ENCODE data around the gene SSBP2. TPM values are rescaled to one million over a fixed set of nuclear protein-coding genes. Genes with fewer than 3 reads are reported as not detected.

Gene SSBP2
- total and polyA plus RNA-seq, 8 donors, result 0.87 to 86.2 (median 24.6) TPM

DNA sequence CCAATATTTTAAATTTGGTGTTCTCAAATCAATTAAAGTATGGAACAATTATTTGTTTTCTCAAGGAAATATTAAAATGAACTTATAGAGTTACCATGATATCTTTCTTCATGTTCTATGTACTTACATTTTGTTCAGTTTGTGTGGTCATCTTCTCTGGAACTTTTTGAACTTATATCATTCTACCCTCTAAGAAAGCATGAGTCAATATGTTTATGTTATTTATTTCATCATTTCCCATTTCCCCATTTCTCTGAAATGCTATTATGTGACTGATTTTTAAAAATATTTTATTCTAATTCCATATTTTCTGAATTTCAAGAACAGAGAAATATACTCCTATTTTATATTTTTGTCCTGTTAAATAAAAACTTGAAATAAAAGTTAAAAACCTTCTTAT, 233.4 kb downstream of the SSBP2 start:
- Histone ChIP-seq H3K27ac (no peak overlapping the region), H3K9me3 (no peaks in the 10 kb centered on the region), H3K27me3 (no peaks in the 10 kb centered on the region), H3K4me1 (no peaks in the 10 kb centered on the region), H3K36me3 (no peaks in the 10 kb centered on the region), H3K4me3 (no peak overlapping the region)
- intact Hi-C loops (cut with DNase I; ENCODE audit: low total_unique reads), result loop anchor here (10.0 kb wide), 1 partner anchor 347 kb away; no protein-coding TSS in a partner anchor
- TF ChIP-seq POLR2A (IDR thresholded peaks at IDR 0.05) (no peak), POLR2AphosphoS5 (IDR thresholded peaks at IDR 0.05) (no peak), EP300 (IDR thresholded peaks at IDR 0.05) (no peak)
- TF ChIP-seq, protein P1, sequence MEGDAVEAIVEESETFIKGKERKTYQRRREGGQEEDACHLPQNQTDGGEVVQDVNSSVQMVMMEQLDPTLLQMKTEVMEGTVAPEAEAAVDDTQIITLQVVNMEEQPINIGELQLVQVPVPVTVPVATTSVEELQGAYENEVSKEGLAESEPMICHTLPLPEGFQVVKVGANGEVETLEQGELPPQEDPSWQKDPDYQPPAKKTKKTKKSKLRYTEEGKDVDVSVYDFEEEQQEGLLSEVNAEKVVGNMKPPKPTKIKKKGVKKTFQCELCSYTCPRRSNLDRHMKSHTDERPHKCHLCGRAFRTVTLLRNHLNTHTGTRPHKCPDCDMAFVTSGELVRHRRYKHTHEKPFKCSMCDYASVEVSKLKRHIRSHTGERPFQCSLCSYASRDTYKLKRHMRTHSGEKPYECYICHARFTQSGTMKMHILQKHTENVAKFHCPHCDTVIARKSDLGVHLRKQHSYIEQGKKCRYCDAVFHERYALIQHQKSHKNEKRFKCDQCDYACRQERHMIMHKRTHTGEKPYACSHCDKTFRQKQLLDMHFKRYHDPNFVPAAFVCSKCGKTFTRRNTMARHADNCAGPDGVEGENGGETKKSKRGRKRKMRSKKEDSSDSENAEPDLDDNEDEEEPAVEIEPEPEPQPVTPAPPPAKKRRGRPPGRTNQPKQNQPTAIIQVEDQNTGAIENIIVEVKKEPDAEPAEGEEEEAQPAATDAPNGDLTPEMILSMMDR (IDR thresholded peaks at IDR 0.05), result no peak
- DNase-seq, result no peak

DNA sequence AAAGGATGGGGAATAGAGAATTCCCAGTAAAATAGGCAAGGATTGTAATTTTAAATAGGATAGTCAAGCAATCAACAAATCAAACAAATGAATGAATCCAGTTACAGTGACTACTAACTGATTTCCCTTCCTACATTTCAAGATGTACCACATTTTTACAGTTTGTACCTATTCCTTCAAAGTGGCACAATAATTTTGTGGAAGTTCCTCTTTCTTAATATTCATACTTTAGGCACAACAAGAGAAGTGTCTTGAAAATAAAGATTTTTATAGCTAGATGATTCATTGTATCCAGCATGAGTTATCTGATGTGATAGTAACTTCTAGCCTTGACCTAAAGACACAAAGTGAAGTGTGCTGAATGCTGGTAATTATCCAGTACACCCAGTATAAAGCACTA, 234.8 kb downstream of the SSBP2 start:
- Histone ChIP-seq H3K27ac (no peak overlapping the region), H3K27me3 (no peaks in the 10 kb centered on the region), H3K9me3 (no peaks in the 10 kb centered on the region), H3K4me1 (no peaks in the 10 kb centered on the region), H3K4me3 (no peak overlapping the region), H3K36me3 (no peaks in the 10 kb centered on the region)
- intact Hi-C loops (cut with DNase I; ENCODE audit: low total_unique reads), result loop anchor here (10.0 kb wide), 1 partner anchor 349 kb away; no protein-coding TSS in a partner anchor
- TF ChIP-seq POLR2AphosphoS5 (IDR thresholded peaks at IDR 0.05) (no peak), POLR2A (IDR thresholded peaks at IDR 0.05) (no peak), EP300 (IDR thresholded peaks at IDR 0.05) (no peak)
- TF ChIP-seq, protein P1 (IDR thresholded peaks at IDR 0.05), result no peak
- no peak for DNase-seq

DNA sequence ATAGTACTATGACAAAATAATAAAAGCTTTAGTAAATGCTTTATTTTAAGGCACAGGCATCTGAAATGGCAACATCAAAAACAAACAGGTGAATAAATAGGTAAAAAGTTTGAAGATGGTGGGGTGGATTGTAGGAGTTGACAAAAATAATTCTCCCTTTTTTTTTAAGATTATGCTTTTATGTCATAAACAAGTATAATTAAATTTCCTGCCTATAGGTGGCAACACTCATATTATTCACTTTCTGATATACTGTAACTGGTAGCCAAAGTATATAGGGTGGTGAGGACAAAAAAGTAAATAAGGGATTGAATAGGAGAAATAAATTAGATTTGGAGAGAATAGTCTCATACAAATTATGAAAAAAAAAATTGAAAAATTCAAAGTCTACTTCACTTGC, 236.9 kb downstream of the SSBP2 start:
- H3K4me3 ChIP-seq, result no peak overlapping the region
- H3K27ac ChIP-seq, result no peak overlapping the region
- H3K36me3 ChIP-seq, result no peaks in the 10 kb centered on the region
- TF ChIP-seq POLR2A (IDR thresholded peaks at IDR 0.05) (no peak), POLR2AphosphoS5 (IDR thresholded peaks at IDR 0.05) (no peak), EP300 (IDR thresholded peaks at IDR 0.05) (no peak)
- TF ChIP-seq, protein P1 (IDR thresholded peaks at IDR 0.05), result peak in 1 of 7 experiments; percentile 16
- DNase-seq, result no peak
- intact Hi-C loops (cut with DNase I; ENCODE audit: low total_unique reads), result loop anchor here (10.0 kb wide), 1 partner anchor 351 kb away; no protein-coding TSS in a partner anchor
- H3K4me1 ChIP-seq, result no peaks in the 10 kb centered on the region
- H3K9me3 ChIP-seq, result no peaks in the 10 kb centered on the region
- no peaks in the 10 kb centered on the region for H3K27me3 ChIP-seq

- no peak overlapping the region for H3K4me3 ChIP-seq
- H3K27me3 ChIP-seq, result no peaks in the 10 kb centered on the region
- H3K27ac ChIP-seq, result no peak overlapping the region
- intact Hi-C loops (cut with DNase I; ENCODE audit: low total_unique reads), result loop anchor here (10.0 kb wide), 1 partner anchor 351 kb away; no protein-coding TSS in a partner anchor
- WGBS, 5 donors, result 68 to 83% (median 71%) methylated on average over 2 of the region's 2 CpGs
- TF ChIP-seq, protein P1 (IDR thresholded peaks at IDR 0.05), result no peak
- TF ChIP-seq POLR2AphosphoS5 (IDR thresholded peaks at IDR 0.05) (no peak), EP300 (IDR thresholded peaks at IDR 0.05) (no peak), POLR2A (IDR thresholded peaks at IDR 0.05) (no peak)
- H3K4me1 ChIP-seq, result no peaks in the 10 kb centered on the region
- no peaks in the 10 kb centered on the region for H3K9me3 ChIP-seq
- no peaks in the 10 kb centered on the region for H3K36me3 ChIP-seq
- no peak for DNase-seq
These were observed 237.4 kb downstream of the SSBP2 start for GRCh38 chr5:81513473-81513872.

Measured in stomach (tissue), 9 donors.